ENCODE data around the gene SLC12A6. TPM values are rescaled to one million over a fixed set of nuclear protein-coding genes. Genes with fewer than 3 reads are reported as not detected.
A peak's percentile ranks its signal among the peaks of the same experiment; 100 is the strongest.

The SLC12A6 gene
- total RNA-seq, 1 donor from 2014 or later = 25.7 TPM

DNA sequence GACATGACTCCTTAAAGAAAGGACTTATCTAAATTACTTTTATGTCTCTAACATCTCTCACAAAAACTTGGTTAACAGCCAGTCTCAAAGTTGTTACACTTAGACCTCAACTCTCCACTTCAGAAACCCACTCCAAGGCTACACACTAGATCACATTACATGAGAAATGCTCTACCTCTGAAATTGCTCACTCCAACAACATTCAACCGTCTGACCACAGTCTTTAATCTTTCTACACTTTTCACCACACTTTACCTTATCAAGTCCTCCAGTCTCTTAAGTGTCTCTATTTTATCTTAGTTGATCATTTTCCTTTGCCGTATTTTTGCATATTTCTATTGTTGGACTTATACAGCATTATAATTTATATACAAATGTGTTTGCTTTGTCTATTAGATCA lies 5.8 kb downstream of the SLC12A6 start:
- Histone ChIP-seq H3K4me1 (peaks cover 56% of the 10 kb centered on the region), H3K27ac (replicated peaks) (no peak overlapping the region), H3K9me3 (replicated peaks) (no peaks in the 10 kb centered on the region), H3K36me3 (peaks cover 5% of the 10 kb centered on the region), H3K4me3 (no peak overlapping the region), H3K27me3 (ENCODE audit: low read depth) (no peaks in the 10 kb centered on the region)
- no peak for DNase-seq
- intact Hi-C loops (cut with micrococcal nuclease) = no loop called here
- no peak for TF ChIP-seq CTCF (IDR thresholded peaks at IDR 0.05; ENCODE audit: borderline replicate concordance)

- Histone ChIP-seq H3K9me3 (replicated peaks) (no peaks in the 10 kb centered on the region), H3K4me1 (peaks cover 51% of the 10 kb centered on the region)
- intact Hi-C loops (cut with micrococcal nuclease) = no loop called here
Measured at GRCh38 chr15:34330279-34330678, 7.3 kb downstream of the SLC12A6 start.

GRCh38 chr15:34329006-34329405 lies 8.6 kb downstream of the SLC12A6 start:
- DNase-seq = no peak
- no peak overlapping the region for H3K27ac ChIP-seq (replicated peaks)
- H3K4me3 ChIP-seq = no peak overlapping the region
- H3K9me3 ChIP-seq (replicated peaks) = no peaks in the 10 kb centered on the region
- TF ChIP-seq CTCF (IDR thresholded peaks at IDR 0.05; ENCODE audit: borderline replicate concordance) = no peak
- intact Hi-C loops (cut with micrococcal nuclease) = no loop called here
- no peaks in the 10 kb centered on the region for H3K27me3 ChIP-seq (ENCODE audit: low read depth)
- peaks cover 41% of the 10 kb centered on the region for H3K4me1 ChIP-seq
- H3K36me3 ChIP-seq = peaks cover 5% of the 10 kb centered on the region

More at GRCh38 chr15:34330279-34330678, 7.3 kb downstream of the SLC12A6 start:
- no peak overlapping the region for H3K27ac ChIP-seq (replicated peaks)
- H3K4me3 ChIP-seq = no peak overlapping the region
- no peaks in the 10 kb centered on the region for H3K27me3 ChIP-seq (ENCODE audit: low read depth)
- peaks cover 5% of the 10 kb centered on the region for H3K36me3 ChIP-seq
- no peak for TF ChIP-seq CTCF (IDR thresholded peaks at IDR 0.05; ENCODE audit: borderline replicate concordance)
- no peak for DNase-seq

DNA sequence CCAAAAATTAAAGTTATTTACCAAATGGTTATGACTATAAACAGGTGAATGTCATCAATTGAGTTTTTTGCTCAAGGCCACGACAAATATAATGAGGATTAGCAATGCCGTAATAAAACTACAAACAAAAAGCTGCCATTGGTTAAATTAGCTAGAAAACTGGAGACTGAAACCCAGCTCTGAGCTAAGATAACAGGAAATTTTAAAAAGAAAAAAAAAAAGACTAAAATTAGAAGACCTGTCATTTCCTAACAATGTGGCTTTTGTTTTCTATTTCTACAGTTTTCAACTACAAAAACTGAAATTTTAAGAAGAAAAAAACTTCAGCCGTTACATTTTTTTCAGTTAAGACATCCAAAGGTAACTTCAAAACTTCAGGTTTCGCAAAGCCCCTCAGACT lies 9.7 kb downstream of the SLC12A6 start:
- H3K4me3 ChIP-seq = no peak overlapping the region
- H3K9me3 ChIP-seq (replicated peaks) = no peaks in the 10 kb centered on the region
- H3K4me1 ChIP-seq = peaks cover 31% of the 10 kb centered on the region
- intact Hi-C loops (cut with micrococcal nuclease) = no loop called here
- peak overlapping the region; percentile 37 for H3K27ac ChIP-seq (replicated peaks)
- no peak for DNase-seq
- no peak for TF ChIP-seq CTCF (IDR thresholded peaks at IDR 0.05; ENCODE audit: borderline replicate concordance)
- no peaks in the 10 kb centered on the region for H3K27me3 ChIP-seq (ENCODE audit: low read depth)
- H3K36me3 ChIP-seq = peaks cover 5% of the 10 kb centered on the region

- Histone ChIP-seq H3K27me3 (ENCODE audit: low read depth) (no peaks in the 10 kb centered on the region), H3K27ac (replicated peaks) (no peak overlapping the region), H3K4me1 (peaks cover 28% of the 10 kb centered on the region), H3K36me3 (no peaks in the 10 kb centered on the region), H3K9me3 (replicated peaks) (no peaks in the 10 kb centered on the region), H3K4me3 (no peak overlapping the region)
- intact Hi-C loops (cut with micrococcal nuclease) = no loop called here
- TF ChIP-seq CTCF (IDR thresholded peaks at IDR 0.05; ENCODE audit: borderline replicate concordance) = no peak
- DNase-seq = no peak
Measured at GRCh38 chr15:34325368-34325767, 12.2 kb downstream of the SLC12A6 start.

DNA sequence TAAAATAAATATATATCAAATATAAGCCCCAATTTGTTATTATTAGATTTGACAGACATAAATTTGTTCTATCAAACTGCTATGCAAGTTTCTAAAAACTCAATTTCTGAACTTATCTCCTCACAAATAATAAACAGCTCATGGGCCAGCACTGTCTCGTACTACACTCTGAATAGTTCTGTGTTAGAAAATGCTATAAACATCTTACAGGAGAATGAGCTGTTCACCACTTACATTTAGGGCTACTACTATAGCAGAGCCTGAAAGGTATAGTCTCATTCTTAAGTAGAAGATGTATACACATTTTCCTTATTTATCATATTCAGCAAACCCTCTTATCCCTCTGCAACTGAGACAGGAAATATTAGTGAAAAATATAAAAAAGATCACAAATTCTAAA lies 12.6 kb downstream of the SLC12A6 start:
- H3K27ac ChIP-seq (replicated peaks) = no peak overlapping the region
- peaks cover 28% of the 10 kb centered on the region for H3K4me1 ChIP-seq
- intact Hi-C loops (cut with micrococcal nuclease) = no loop called here
- DNase-seq = no peak
- H3K9me3 ChIP-seq (replicated peaks) = no peaks in the 10 kb centered on the region
- no peaks in the 10 kb centered on the region for H3K27me3 ChIP-seq (ENCODE audit: low read depth)
- H3K36me3 ChIP-seq = no peaks in the 10 kb centered on the region
- H3K4me3 ChIP-seq = no peak overlapping the region
- TF ChIP-seq CTCF (IDR thresholded peaks at IDR 0.05; ENCODE audit: borderline replicate concordance) = no peak

Data from left ventricle myocardium inferior (tissue), 1 donor.